ENCODE results near the gene LMX1B.

LMX1B gene

GRCh38 chr9:126687930-126688461 lies 74.3 kb downstream of the LMX1B start:
- peak overlapping the region; percentile 40 for H3K18ac ChIP-seq (ENCODE audit: low read length)
- H2BK15ac ChIP-seq (ENCODE audit: low read length), result no peak overlapping the region
- no peak overlapping the region for H3K4me2 ChIP-seq (ENCODE audit: insufficient read depth, low read length, poor library complexity, severe bottlenecking)
- no peak overlapping the region for H3K27ac ChIP-seq (replicated peaks; ENCODE audit: low read length)
- H3K9me3 ChIP-seq (replicated peaks in 1 of 2; ENCODE audit: control insufficient read depth in 2 of 2, insufficient read depth in 1 of 2, low read depth in 1 of 2, low read length in 2 of 2), result no peaks in the 10 kb centered on the region
- no peak overlapping the region for H3K23ac ChIP-seq (ENCODE audit: low read depth, low read length, poor library complexity)
- no peak for DNase-seq (ENCODE audit: low spot score)
- no peak overlapping the region for H4K91ac ChIP-seq (ENCODE audit: low read depth, low read length, poor library complexity)
- no CpG with 5 or more reads among the region's 20 CpGs for WGBS, 2 donors (ENCODE audit: extremely low coverage in 2 of 2, insufficient read length in 2 of 2, insufficient replicate concordance in 1 of 2)
- no peak overlapping the region for H3K9ac ChIP-seq (ENCODE audit: low read depth, low read length, poor library complexity)
- H3K27me3 ChIP-seq (ENCODE audit: control insufficient read depth in 3 of 3, insufficient read depth in 3 of 3, low read depth in 1 of 3, low read length in 3 of 3), result peaks cover 13 to 90% (median 71%) of the 10 kb centered on the region in 3 experiments
- no peak overlapping the region for H2AK5ac ChIP-seq (ENCODE audit: low read depth, low read length)
- peaks cover 0 to 5% of the 10 kb centered on the region in 2 donors for H3K4me1 ChIP-seq (ENCODE audit: control insufficient read depth in 2 of 2, insufficient read depth in 1 of 2, low read depth in 1 of 2, low read length in 2 of 2)
- no peaks in the 10 kb centered on the region for H3K36me3 ChIP-seq (replicated peaks in 1 of 2; ENCODE audit: control insufficient read depth in 2 of 2, insufficient read depth in 2 of 2, low read length in 2 of 2)
- no peak overlapping the region for H3K4me3 ChIP-seq (ENCODE audit: low read length in 2 of 2)
- H2BK120ac ChIP-seq (ENCODE audit: low read depth, low read length), result no peak overlapping the region
- H3K14ac ChIP-seq (ENCODE audit: low read length), result no peak overlapping the region
- no peak overlapping the region for H2BK5ac ChIP-seq (ENCODE audit: low read length)
- no peak overlapping the region for H4K8ac ChIP-seq (ENCODE audit: low read depth, low read length)
- H2AFZ ChIP-seq (ENCODE audit: low read length), result no peak overlapping the region
- no peak overlapping the region for H2BK12ac ChIP-seq (ENCODE audit: low read length)
- no peaks in the 10 kb centered on the region for H3K79me1 ChIP-seq (ENCODE audit: low read depth, low read length)
- no peak overlapping the region for H3K4ac ChIP-seq (ENCODE audit: low read length)

- Histone ChIP-seq H3K27ac (replicated peaks; ENCODE audit: low read length) (no peak overlapping the region), H2BK15ac (ENCODE audit: low read length) (no peak overlapping the region), H3K4me2 (ENCODE audit: insufficient read depth, low read length, poor library complexity, severe bottlenecking) (no peak overlapping the region), H3K79me1 (ENCODE audit: low read depth, low read length) (no peaks in the 10 kb centered on the region), H3K23ac (ENCODE audit: low read depth, low read length, poor library complexity) (no peak overlapping the region), H3K14ac (ENCODE audit: low read length) (no peak overlapping the region), H3K4ac (ENCODE audit: low read length) (no peak overlapping the region), H2BK12ac (ENCODE audit: low read length) (no peak overlapping the region), H4K8ac (ENCODE audit: low read depth, low read length) (no peak overlapping the region), H3K4me3 (ENCODE audit: low read length in 2 of 2) (peak overlapping the region in 1 of 2 donors; percentile 10), H2BK5ac (ENCODE audit: low read length) (no peak overlapping the region), H2AFZ (ENCODE audit: low read length) (no peak overlapping the region), H3K4me1 (ENCODE audit: control insufficient read depth in 2 of 2, insufficient read depth in 1 of 2, low read depth in 1 of 2, low read length in 2 of 2) (no peaks in the 10 kb centered on the region), H3K27me3 (ENCODE audit: control insufficient read depth in 3 of 3, insufficient read depth in 3 of 3, low read depth in 1 of 3, low read length in 3 of 3) (peaks cover 8 to 88% (median 64%) of the 10 kb centered on the region in 3 experiments), H3K18ac (ENCODE audit: low read length) (no peak overlapping the region), H3K36me3 (replicated peaks in 1 of 2; ENCODE audit: control insufficient read depth in 2 of 2, insufficient read depth in 2 of 2, low read length in 2 of 2) (no peaks in the 10 kb centered on the region), H3K9me3 (replicated peaks in 1 of 2; ENCODE audit: control insufficient read depth in 2 of 2, insufficient read depth in 1 of 2, low read depth in 1 of 2, low read length in 2 of 2) (no peaks in the 10 kb centered on the region), H3K9ac (ENCODE audit: low read depth, low read length, poor library complexity) (no peak overlapping the region), H4K91ac (ENCODE audit: low read depth, low read length, poor library complexity) (no peak overlapping the region), H2AK5ac (ENCODE audit: low read depth, low read length) (peak overlapping the region; percentile 40), H2BK120ac (ENCODE audit: low read depth, low read length) (no peak overlapping the region)
- DNase-seq (ENCODE audit: low spot score), result no peak
- WGBS, 2 donors (ENCODE audit: extremely low coverage in 2 of 2, insufficient read length in 2 of 2, insufficient replicate concordance in 1 of 2), result no CpG with 5 or more reads among the region's 3 CpGs
Measured at GRCh38 chr9:126688617-126689016, 74.9 kb downstream of the LMX1B start.

- no CpG with 5 or more reads among the region's 24 CpGs for WGBS, 2 donors (ENCODE audit: extremely low coverage in 2 of 2, insufficient read length in 2 of 2, insufficient replicate concordance in 1 of 2)
- no peak overlapping the region for H3K14ac ChIP-seq (ENCODE audit: low read length)
- H3K36me3 ChIP-seq (replicated peaks in 1 of 2; ENCODE audit: control insufficient read depth in 2 of 2, insufficient read depth in 2 of 2, low read length in 2 of 2), result no peaks in the 10 kb centered on the region
- no peaks in the 10 kb centered on the region for H3K4me1 ChIP-seq (ENCODE audit: control insufficient read depth in 2 of 2, insufficient read depth in 1 of 2, low read depth in 1 of 2, low read length in 2 of 2)
- no peak overlapping the region for H2BK5ac ChIP-seq (ENCODE audit: low read length)
- no peak overlapping the region for H4K8ac ChIP-seq (ENCODE audit: low read depth, low read length)
- H2AK5ac ChIP-seq (ENCODE audit: low read depth, low read length), result no peak overlapping the region
- H2BK15ac ChIP-seq (ENCODE audit: low read length), result peak overlapping the region; percentile 13
- peak overlapping the region; percentile 35 for H3K18ac ChIP-seq (ENCODE audit: low read length)
- H2BK12ac ChIP-seq (ENCODE audit: low read length), result no peak overlapping the region
- H3K27ac ChIP-seq (replicated peaks; ENCODE audit: low read length), result no peak overlapping the region
- no peak overlapping the region for H3K4me2 ChIP-seq (ENCODE audit: insufficient read depth, low read length, poor library complexity, severe bottlenecking)
- H3K4ac ChIP-seq (ENCODE audit: low read length), result no peak overlapping the region
- H3K9me3 ChIP-seq (replicated peaks in 1 of 2; ENCODE audit: control insufficient read depth in 2 of 2, insufficient read depth in 1 of 2, low read depth in 1 of 2, low read length in 2 of 2), result no peaks in the 10 kb centered on the region
- peak overlapping the region in 1 of 2 donors; percentile 10 for H3K4me3 ChIP-seq (ENCODE audit: low read length in 2 of 2)
- no peaks in the 10 kb centered on the region for H3K79me1 ChIP-seq (ENCODE audit: low read depth, low read length)
- H3K23ac ChIP-seq (ENCODE audit: low read depth, low read length, poor library complexity), result no peak overlapping the region
- H2AFZ ChIP-seq (ENCODE audit: low read length), result no peak overlapping the region
- H3K9ac ChIP-seq (ENCODE audit: low read depth, low read length, poor library complexity), result peak overlapping the region; percentile 9
- no peak overlapping the region for H4K91ac ChIP-seq (ENCODE audit: low read depth, low read length, poor library complexity)
- H3K27me3 ChIP-seq (ENCODE audit: control insufficient read depth in 3 of 3, insufficient read depth in 3 of 3, low read depth in 1 of 3, low read length in 3 of 3), result peaks cover 4 to 86% (median 60%) of the 10 kb centered on the region in 3 experiments
- DNase-seq (ENCODE audit: low spot score), result no peak
- peak overlapping the region; percentile 20 for H2BK120ac ChIP-seq (ENCODE audit: low read depth, low read length)
Measured at GRCh38 chr9:126689027-126689825, 75.5 kb downstream of the LMX1B start.

GRCh38 chr9:126690431-126691051 lies 76.8 kb downstream of the LMX1B start:
- no peak for DNase-seq (ENCODE audit: low spot score)
- Histone ChIP-seq H2AFZ (ENCODE audit: low read length) (no peak overlapping the region), H3K14ac (ENCODE audit: low read length) (peak overlapping the region; percentile 98), H3K36me3 (replicated peaks in 1 of 2; ENCODE audit: control insufficient read depth in 2 of 2, insufficient read depth in 2 of 2, low read length in 2 of 2) (no peaks in the 10 kb centered on the region), H3K4me3 (ENCODE audit: low read length in 2 of 2) (no peak overlapping the region), H3K9me3 (replicated peaks in 1 of 2; ENCODE audit: control insufficient read depth in 2 of 2, insufficient read depth in 1 of 2, low read depth in 1 of 2, low read length in 2 of 2) (no peaks in the 10 kb centered on the region), H3K27ac (replicated peaks; ENCODE audit: low read length) (no peak overlapping the region), H4K8ac (ENCODE audit: low read depth, low read length) (peak overlapping the region; percentile 24), H2AK5ac (ENCODE audit: low read depth, low read length) (peak overlapping the region; percentile 97), H2BK120ac (ENCODE audit: low read depth, low read length) (no peak overlapping the region), H3K4me2 (ENCODE audit: insufficient read depth, low read length, poor library complexity, severe bottlenecking) (no peak overlapping the region), H3K4me1 (ENCODE audit: control insufficient read depth in 2 of 2, insufficient read depth in 1 of 2, low read depth in 1 of 2, low read length in 2 of 2) (no peaks in the 10 kb centered on the region), H2BK5ac (ENCODE audit: low read length) (no peak overlapping the region), H3K9ac (ENCODE audit: low read depth, low read length, poor library complexity) (no peak overlapping the region), H3K23ac (ENCODE audit: low read depth, low read length, poor library complexity) (no peak overlapping the region), H3K18ac (ENCODE audit: low read length) (peak overlapping the region; percentile 84), H2BK15ac (ENCODE audit: low read length) (peak overlapping the region; percentile 77), H3K27me3 (ENCODE audit: control insufficient read depth in 3 of 3, insufficient read depth in 3 of 3, low read depth in 1 of 3, low read length in 3 of 3) (peaks cover 3 to 86% (median 50%) of the 10 kb centered on the region in 3 experiments), H3K79me1 (ENCODE audit: low read depth, low read length) (no peaks in the 10 kb centered on the region), H3K4ac (ENCODE audit: low read length) (no peak overlapping the region), H2BK12ac (ENCODE audit: low read length) (peak overlapping the region; percentile 53), H4K91ac (ENCODE audit: low read depth, low read length, poor library complexity) (peak overlapping the region; percentile 53)
- WGBS, 2 donors (ENCODE audit: extremely low coverage in 2 of 2, insufficient read length in 2 of 2, insufficient replicate concordance in 1 of 2), result no CpG with 5 or more reads among the region's 25 CpGs
